Astrocyte of the cerebellum (primary cell): ENCODE data around the gene UTP15.

Experiments used
- DNase-seq: peaks from one replicate; pipeline ENCODE4 v3.0.0-alpha.2; 2011; ENCODE audit warnings: low read depth
- H3K4me3 ChIP-seq: 2 replicates; pipeline ENCODE4 v1.5.1; 2011; ENCODE audit warnings: mild to moderate bottlenecking, low read depth, low read length, moderate library complexity
- CTCF ChIP-seq: IDR thresholded peaks from 2 replicates; pipeline ENCODE4 v1.5.1; 2012; ENCODE audit warnings: low read length, low read depth, moderate library complexity, mild to moderate bottlenecking; ENCODE audit errors: missing control alignments
- in situ Hi-C: cut with HindIII; loops from 2 replicates; pipeline ENCODE4 v1.10.0; 2017; ENCODE audit warnings: low sequenced_read_pairs

UTP15 gene

GRCh38 chr5:73565139-73565968 lies at the start of gene UTP15, which contains the start of gene ANKRA2:
TSS of gene UTP15 (plus strand) at chr5:73565743. CDS start at chr5:73567345, 1,602 bp downstream.
TSS of gene ANKRA2 (minus strand) at chr5:73565639. CDS start at chr5:73562881, 2,758 bp downstream.
- H3K4me3 ChIP-seq, result peak within 1 kb of the TSS; percentile 88
- TF ChIP-seq CTCF, result no peak
- in situ Hi-C loops, result no loop called here
- DNase-seq, result peak; percentile 98

- H3K4me3 ChIP-seq, result no peak overlapping the region
- TF ChIP-seq CTCF, result peak; percentile 83
- DNase-seq, result peak; percentile 67
- in situ Hi-C loops, result no loop called here
These were observed 45.8 kb upstream of the UTP15 start for GRCh38 chr5:73519531-73520283.

GRCh38 chr5:73522989-73523388 lies 42.6 kb upstream of the UTP15 start:
- H3K4me3 ChIP-seq, result no peak overlapping the region
- no peak for TF ChIP-seq CTCF
- in situ Hi-C loops, result no loop called here
- no peak for DNase-seq

GRCh38 chr5:73523861-73524260 lies 41.7 kb upstream of the UTP15 start:
- TF ChIP-seq CTCF, result no peak
- no peak for DNase-seq
- in situ Hi-C loops, result no loop called here
- no peak overlapping the region for H3K4me3 ChIP-seq

GRCh38 chr5:73525606-73526203 lies 39.8 kb upstream of the UTP15 start:
- TF ChIP-seq CTCF, result no peak
- H3K4me3 ChIP-seq, result no peak overlapping the region
- DNase-seq, result no peak
- in situ Hi-C loops, result no loop called here

GRCh38 chr5:73528248-73528647 lies 37.3 kb upstream of the UTP15 start:
- DNase-seq, result no peak
- TF ChIP-seq CTCF, result no peak
- in situ Hi-C loops, result no loop called here
- no peak overlapping the region for H3K4me3 ChIP-seq
